ENCODE results near the gene RTN4RL1. TPM values are rescaled to one million over a fixed set of nuclear protein-coding genes. Genes with fewer than 3 reads are reported as not detected.
A peak's percentile ranks its signal among the peaks of the same experiment; 100 is the strongest.

The RTN4RL1 gene
- total and polyA plus RNA-seq, 9 of the 15 experiments (the other 6 are each of a cell fraction or from before 2014, with no cell fraction given) = 0.04 to 0.06 (median 0.04) TPM; not detected in 5

GRCh38 chr17:2029911-2030778 is 5.0 kb upstream of the RTN4RL1 start, which contains the start of gene DPH1 (continued):
- TF ChIP-seq SREBF2 (CRISPR knock-in tag; IDR thresholded peaks at IDR 0.05) = no peak
- TF ChIP-seq ATF1 (CRISPR knock-in tag; IDR thresholded peaks at IDR 0.05) = 0 out of 2 replicates have a peak, but pooled peaks have one; percentile 12
- TF ChIP-seq ATF1 (tag; IDR thresholded peaks at IDR 0.05) = peak; percentile 30; the same call in 1 of the 2 replicates
- no peak for TF ChIP-seq POLR3A (IDR thresholded peaks at IDR 0.05; ENCODE audit: borderline replicate concordance, extremely low read depth, insufficient read depth, insufficient read length)
- peak; percentile 97 for TF ChIP-seq SP1 (CRISPR knock-in tag; IDR thresholded peaks at IDR 0.05)
- no peak for TF ChIP-seq TFE3 (CRISPR knock-in tag; IDR thresholded peaks at IDR 0.05)
- peak; percentile 53; the same call in 1 of the 2 replicates for TF ChIP-seq CTBP1 (IDR thresholded peaks at IDR 0.05; ENCODE audit: borderline replicate concordance)
- TF ChIP-seq ZMIZ1 (IDR thresholded peaks at IDR 0.05; ENCODE audit: low read depth in 2 of 2, low read length in 2 of 2) = peak; percentile 57 to 97; a peak in 2 of 4 replicates
- TF ChIP-seq MTA3 (IDR thresholded peaks at IDR 0.05; ENCODE audit: borderline replicate concordance) = peak; percentile 39; the same call in 1 of the 2 replicates
